ENCODE measurements around the gene PPT1. TPM values are rescaled to one million over a fixed set of nuclear protein-coding genes. Genes with fewer than 3 reads are reported as not detected.
"Not testable (repeated sequence)": the region's sequence is repeated elsewhere in the genome, so short reads cannot be mapped to it uniquely, and the experiment has no call there.

The PPT1 gene
- total and polyA plus RNA-seq, 12 donors: 31.5 to 71.3 (median 37.1) TPM

DNA sequence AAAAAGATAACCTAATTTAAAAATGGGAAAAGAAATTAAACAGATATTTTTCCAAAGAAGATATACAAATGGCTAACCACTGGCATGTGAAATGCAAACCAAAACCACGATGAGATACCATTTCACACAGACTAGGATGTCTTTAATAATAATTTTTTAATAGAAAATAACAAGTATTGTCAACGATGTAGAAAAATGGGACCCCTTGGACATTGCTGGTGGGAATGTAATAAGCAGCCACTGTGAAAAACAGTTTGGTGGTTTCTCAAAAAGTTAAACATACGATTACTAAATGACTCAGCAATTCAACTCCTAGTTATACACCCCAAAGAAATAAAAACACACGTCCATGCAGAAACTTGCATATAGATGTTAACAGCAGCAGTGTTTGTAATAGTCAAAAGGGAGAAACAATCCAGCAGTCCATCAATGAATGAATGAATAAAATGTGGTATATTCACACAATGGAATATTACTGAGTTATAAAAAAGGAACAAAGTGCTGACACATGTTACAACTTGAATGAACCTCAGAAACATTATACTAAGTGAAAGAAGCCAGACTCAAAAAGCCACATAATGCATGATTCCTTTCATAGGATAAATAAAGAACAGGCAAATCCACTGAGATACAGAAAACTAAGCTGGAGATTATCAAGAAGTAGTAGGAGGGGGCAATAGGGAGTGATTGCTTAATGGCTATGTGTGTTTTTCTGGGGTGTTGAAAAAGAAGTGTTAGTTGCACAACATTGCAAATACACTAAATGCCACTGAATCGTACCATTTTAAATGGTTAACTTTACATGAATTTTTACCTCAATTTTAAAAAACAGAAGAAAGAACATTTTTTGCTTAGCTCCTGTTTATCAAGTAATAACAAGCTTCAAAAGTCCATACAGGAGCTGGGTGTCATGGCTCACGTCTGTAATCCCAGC lies 4.1 kb downstream of the PPT1 start:
- no peaks in the 10 kb centered on the region for H3K27me3 ChIP-seq
- peaks cover 0 to 55% (median 18%) of the 10 kb centered on the region in 9 donors for H3K36me3 ChIP-seq
- WGBS, 2 donors: 75 to 79% methylated on average over 6 of the region's 6 CpGs
- ATAC-seq (no peak), DNase-seq (no peak)
- no peak overlapping the region for H3K4me3 ChIP-seq
- intact Hi-C loops (cut with DNase I): no loop called here
- peak overlapping the region in 1 of 10 donors; percentile 66 for H3K27ac ChIP-seq
- no peak for TF ChIP-seq CTCF (IDR thresholded peaks at IDR 0.05)
- peaks cover 2 to 43% (median 14%) of the 10 kb centered on the region in 9 donors for H3K4me1 ChIP-seq
- no peaks in the 10 kb centered on the region for H3K9me3 ChIP-seq

- DNase-seq: no peak
- Histone ChIP-seq H3K4me3 (no peak overlapping the region), H3K36me3 (peaks cover 0 to 62% (median 18%) of the 10 kb centered on the region in 9 donors), H3K27ac (no peak overlapping the region), H3K9me3 (no peaks in the 10 kb centered on the region), H3K4me1 (peaks cover 0 to 38% (median 8%) of the 10 kb centered on the region in 9 donors), H3K27me3 (no peaks in the 10 kb centered on the region)
- no peak for TF ChIP-seq CTCF (IDR thresholded peaks at IDR 0.05)
- WGBS, 2 donors: 90 to 91% methylated on average over 2 of the region's 2 CpGs
- intact Hi-C loops (cut with DNase I): no loop called here
- no peak for ATAC-seq
Measured at GRCh38 chr1:40092241-40092640, 4.8 kb downstream of the PPT1 start.

- TF ChIP-seq CTCF (IDR thresholded peaks at IDR 0.05): no peak
- Histone ChIP-seq H3K27ac (no peak overlapping the region), H3K4me1 (peaks cover 0 to 26% (median 0%) of the 10 kb centered on the region in 9 donors), H3K9me3 (no peaks in the 10 kb centered on the region), H3K36me3 (peaks cover 0 to 76% (median 18%) of the 10 kb centered on the region in 9 donors), H3K27me3 (no peaks in the 10 kb centered on the region), H3K4me3 (no peak overlapping the region)
- DNase-seq: no peak
- intact Hi-C loops (cut with DNase I): no loop called here
- WGBS, 2 donors: 87 to 90% methylated on average over 5 of the region's 5 CpGs
- no peak for ATAC-seq
Measured at GRCh38 chr1:40090652-40091355, 6.2 kb downstream of the PPT1 start.

DNA sequence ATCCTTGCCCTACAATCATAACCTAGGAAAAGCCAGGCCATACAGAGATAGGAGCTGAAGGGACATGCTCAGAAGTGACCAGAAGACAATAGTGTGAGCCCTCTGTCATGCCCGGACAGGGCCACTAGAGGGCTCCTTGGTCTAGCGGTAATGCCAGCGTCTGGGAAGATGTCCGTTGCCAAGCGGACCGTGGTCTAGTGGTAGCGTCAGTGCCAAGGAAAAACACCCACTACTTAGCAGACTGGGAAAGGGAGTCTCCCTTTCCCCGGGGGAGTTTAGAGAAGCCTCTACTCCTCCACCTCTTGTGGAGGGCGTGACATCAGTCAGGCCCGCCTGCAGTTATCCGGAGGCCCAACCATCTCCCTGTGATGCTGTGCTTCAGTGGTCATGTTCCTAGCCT lies 12.3 kb downstream of the PPT1 start:
- H3K9me3 ChIP-seq, H3K27ac ChIP-seq, H3K27me3 ChIP-seq, ATAC-seq: not testable (repeated sequence)
- intact Hi-C loops (cut with DNase I): loop anchor here in 5 of 10 donors (5.0 to 10.0 kb wide), 3 partner anchors 253 to 318 kb away; no protein-coding TSS in a partner anchor
- WGBS, 2 donors: 29 to 32% methylated on average over 11 of the region's 11 CpGs
- peak; percentile 59 to 87 (median 81) for TF ChIP-seq CTCF (IDR thresholded peaks at IDR 0.05)
- H3K4me1 ChIP-seq: peaks cover 0 to 32% (median 0%) of the 10 kb centered on the region in 9 donors
- peaks cover 0 to 85% (median 13%) of the 10 kb centered on the region in 9 donors for H3K36me3 ChIP-seq
- peak; percentile 55 to 68 for DNase-seq
- H3K4me3 ChIP-seq: peak overlapping the region in 1 of 10 donors; percentile 13
